GM23338 (cell line): Measurements from ENCODE around the gene CALR3. TPM values are rescaled to one million over a fixed set of nuclear protein-coding genes. Genes with fewer than 3 reads are reported as not detected.

Experiments
- ATAC-seq: fragments of 200-7000 bp; cut with Tn5 transposase; 3 replicates; pipeline ENCODE4 v1.9.1; 2020
- DNase-seq: peaks from one replicate; pipeline ENCODE4 v3.0.0-alpha.2; 2015; ENCODE audit warnings: low spot score
- H2AFZ ChIP-seq: fragments of 200-600 bp; sonication (generic); 2 replicates; pipeline ENCODE4 v1.8.0; 2016; ENCODE audit warnings: antibody characterized with exemption, mild to moderate bottlenecking, moderate library complexity
- H3F3A ChIP-seq: fragments of 200-600 bp; sonication (generic); replicated peaks from 2 replicates; pipeline ENCODE4 v1.8.0; 2017; ENCODE audit warnings: antibody characterized with exemption, mixed run types, low read depth
- H3K27ac ChIP-seq: fragments of 200-600 bp; sonication (generic); 2 replicates; pipeline ENCODE4 v1.6.1; 2016; ENCODE audit warnings: low read depth
- H3K27me3 ChIP-seq: fragments of 200-600 bp; sonication (generic); 2 replicates; pipeline ENCODE4 v1.8.0; 2016; ENCODE audit warnings: mild to moderate bottlenecking, mixed run types, moderate library complexity; ENCODE audit not compliant: insufficient read depth
- H3K36me3 ChIP-seq: fragments of 200-600 bp; sonication (generic); 2 replicates; pipeline ENCODE4 v1.8.0; 2016; ENCODE audit warnings: mild to moderate bottlenecking; ENCODE audit not compliant: insufficient read depth
- H3K4me1 ChIP-seq: fragments of 200-600 bp; sonication (generic); 2 replicates; pipeline ENCODE4 v1.8.0; 2016; ENCODE audit warnings: mild to moderate bottlenecking, moderate library complexity; ENCODE audit not compliant: insufficient read depth
- H3K4me2 ChIP-seq: fragments of 200-600 bp; sonication (generic); 2 replicates; pipeline ENCODE4 v1.7.1; 2017; ENCODE audit warnings: mixed run types
- H3K4me3 ChIP-seq: fragments of 200-600 bp; sonication (generic); 2 replicates; pipeline ENCODE4 v1.6.1; 2016; ENCODE audit warnings: mixed run types
- H3K79me2 ChIP-seq: fragments of 200-600 bp; sonication (generic); replicated peaks from 2 replicates; pipeline ENCODE4 v1.8.0; 2017; ENCODE audit warnings: mild to moderate bottlenecking; ENCODE audit not compliant: insufficient read depth
- H3K9me2 ChIP-seq: fragments of 200-600 bp; sonication (generic); 2 replicates; pipeline ENCODE4 v1.8.0; 2017; ENCODE audit not compliant: insufficient read depth
- H4K20me1 ChIP-seq: fragments of 200-600 bp; sonication (generic); replicated peaks from 2 replicates; pipeline ENCODE4 v1.8.0; 2017; ENCODE audit warnings: mild to moderate bottlenecking; ENCODE audit not compliant: insufficient read depth
- H3K27ac Mint-ChIP-seq: 2 replicates; pipeline ENCODE4 v1.8.0; 2020; ENCODE audit warnings: inconsistent platforms, mild to moderate bottlenecking, moderate library complexity, mixed read lengths
- H3K27me3 Mint-ChIP-seq: 3 replicates; pipeline ENCODE4 v1.8.0; 2022; ENCODE audit warnings: low read depth, mild to moderate bottlenecking, moderate library complexity, mixed read lengths, inconsistent platforms; ENCODE audit not compliant: insufficient read depth, poor library complexity
- H3K36me3 Mint-ChIP-seq: 3 replicates; pipeline ENCODE4 v1.8.0; 2021; ENCODE audit warnings: low read depth, mild to moderate bottlenecking, inconsistent platforms, moderate library complexity, mixed read lengths
- H3K4me1 Mint-ChIP-seq: 3 replicates; pipeline ENCODE4 v1.8.0; 2020; ENCODE audit warnings: mild to moderate bottlenecking, inconsistent platforms, mixed read lengths
- H3K4me3 Mint-ChIP-seq: 3 replicates; pipeline ENCODE4 v1.8.0; 2021; ENCODE audit warnings: moderate library complexity, mild to moderate bottlenecking, inconsistent platforms, mixed read lengths
- H3K9me3 Mint-ChIP-seq: 3 replicates; pipeline ENCODE4 v1.8.0; 2020; ENCODE audit warnings: moderate library complexity, mild to moderate bottlenecking, inconsistent platforms, mixed read lengths
- CREB1 ChIP-seq: fragments of 250-450 bp; sonication (Bioruptor Pico); IDR thresholded peaks from 2 replicates; pipeline ENCODE4 v1.5.0; 2020; ENCODE audit warnings: low read depth, mild to moderate bottlenecking, moderate library complexity
- EZH2phosphoT487 ChIP-seq: fragments of 200-600 bp; sonication (generic); IDR thresholded peaks from one replicate; pipeline ENCODE4 v1.8.1; 2018; ENCODE audit warnings: antibody characterized with exemption; ENCODE audit not compliant: unreplicated experiment
- JUNB ChIP-seq: IDR thresholded peaks from one replicate; pipeline ENCODE4 v1.6.1; 2016; ENCODE audit warnings: antibody characterized with exemption; ENCODE audit not compliant: unreplicated experiment
- NANOG ChIP-seq: IDR thresholded peaks from 2 replicates; pipeline ENCODE4 v1.6.1; 2016; ENCODE audit warnings: antibody characterized with exemption, borderline replicate concordance
- POLR2AphosphoS5 ChIP-seq: IDR thresholded peaks from 2 replicates; pipeline ENCODE4 v1.6.1; 2016; ENCODE audit warnings: antibody characterized with exemption, low read depth
- REST ChIP-seq: IDR thresholded peaks from one replicate; pipeline ENCODE4 v1.6.1; 2018; ENCODE audit warnings: antibody characterized with exemption; ENCODE audit not compliant: unreplicated experiment
- STAT1 ChIP-seq: IDR thresholded peaks from one replicate; pipeline ENCODE4 v1.6.1; 2016; ENCODE audit warnings: antibody characterized with exemption; ENCODE audit not compliant: unreplicated experiment
- ZNF114 ChIP-seq: fragments of 250-450 bp; sonication (Bioruptor Pico); IDR thresholded peaks from 2 replicates; pipeline ENCODE4 v1.5.0; 2020; ENCODE audit warnings: mild to moderate bottlenecking, moderate library complexity
- ZNF331 ChIP-seq: fragments of 250-450 bp; sonication (Bioruptor Pico); IDR thresholded peaks from 2 replicates; pipeline ENCODE4 v1.5.0; 2020; ENCODE audit warnings: low read depth, mild to moderate bottlenecking, moderate library complexity
- polyA plus RNA-seq: library from polyadenylated mRNA; unstranded; fragments of >200 nt; fragmentation: Nextera tagmentation; extraction: Ambion mirVana; gene quantifications from 2 replicates; pipeline ENCODE4 v1.2.1, GENCODE V29; 2016
- total RNA-seq: library from RNA; depleted of rRNA; stranded (reverse); fragments of >200 nt; shearing (Covaris generic); gene quantifications from 2 replicates; pipeline ENCODE4 v1.2.3, GENCODE V29; 2014
- TF ChIP-seq, protein P1 (sequence below): fragments of 250-450 bp; sonication (Bioruptor Pico); IDR thresholded peaks from 2 replicates; pipeline ENCODE4 v1.5.0; 2020; ENCODE audit warnings: mild to moderate bottlenecking, moderate library complexity
- TF ChIP-seq, protein P2 (sequence below): IDR thresholded peaks from 2 replicates; pipeline ENCODE4 v1.6.1; 2016; ENCODE audit warnings: antibody characterized with exemption

The CALR3 gene
- total and polyA plus RNA-seq, 2 experiments from 2014 or later, result 0.42 to 0.66 TPM

DNA sequence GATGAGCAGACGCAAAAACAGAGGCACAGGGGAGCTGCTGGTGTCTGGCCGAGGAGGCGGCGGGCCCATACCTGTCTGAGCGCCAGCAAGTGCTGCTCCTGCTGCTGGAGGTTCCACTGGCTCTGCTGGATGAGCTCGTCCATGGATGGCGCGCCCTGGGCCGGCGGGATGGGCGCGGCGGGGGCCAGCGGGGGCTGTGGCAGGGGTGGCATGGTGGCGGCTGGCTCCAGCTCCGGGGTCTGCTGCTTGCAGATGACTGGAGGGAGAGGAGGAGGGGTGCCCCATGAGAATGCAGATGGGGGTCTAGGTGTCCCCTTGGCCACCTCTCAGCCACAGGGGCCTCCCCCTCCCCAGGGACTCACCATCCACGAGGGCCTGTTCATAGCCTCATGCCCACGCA, 39.4 kb upstream of the CALR3 start:
- peaks cover 35% of the 10 kb centered on the region for H4K20me1 ChIP-seq
- DNase-seq (no peak), ATAC-seq (no peak)
- no peaks in the 10 kb centered on the region for H3F3A ChIP-seq
- 0 out of 3 replicates have a peak, but pooled peaks cover 2% of the 10 kb centered on the region for H3K4me1 Mint-ChIP-seq
- H3K4me2 ChIP-seq, result no peak overlapping the region
- H3K27ac Mint-ChIP-seq, result no peak overlapping the region
- peaks cover 76% of the 10 kb centered on the region for H3K36me3 Mint-ChIP-seq
- peaks cover 47% of the 10 kb centered on the region for H3K79me2 ChIP-seq
- H3K9me2 ChIP-seq, result no peaks in the 10 kb centered on the region
- H3K9me3 Mint-ChIP-seq, result no peaks in the 10 kb centered on the region
- no peaks in the 10 kb centered on the region for H3K27me3 ChIP-seq
- no peak overlapping the region for H2AFZ ChIP-seq
- no peak overlapping the region for H3K27ac ChIP-seq
- H3K27me3 Mint-ChIP-seq, result peaks cover 14% of the 10 kb centered on the region
- H3K4me3 ChIP-seq, result no peak overlapping the region
- H3K36me3 ChIP-seq, result peaks cover 23% of the 10 kb centered on the region; the same call in 1 of the 2 replicates
- no peak overlapping the region for H3K4me3 Mint-ChIP-seq
- no peak for TF ChIP-seq EZH2phosphoT487
- TF ChIP-seq ZNF114, result no peak
- TF ChIP-seq ZNF331 (CRISPR knock-in tag), result no peak
- TF ChIP-seq, protein P1, sequence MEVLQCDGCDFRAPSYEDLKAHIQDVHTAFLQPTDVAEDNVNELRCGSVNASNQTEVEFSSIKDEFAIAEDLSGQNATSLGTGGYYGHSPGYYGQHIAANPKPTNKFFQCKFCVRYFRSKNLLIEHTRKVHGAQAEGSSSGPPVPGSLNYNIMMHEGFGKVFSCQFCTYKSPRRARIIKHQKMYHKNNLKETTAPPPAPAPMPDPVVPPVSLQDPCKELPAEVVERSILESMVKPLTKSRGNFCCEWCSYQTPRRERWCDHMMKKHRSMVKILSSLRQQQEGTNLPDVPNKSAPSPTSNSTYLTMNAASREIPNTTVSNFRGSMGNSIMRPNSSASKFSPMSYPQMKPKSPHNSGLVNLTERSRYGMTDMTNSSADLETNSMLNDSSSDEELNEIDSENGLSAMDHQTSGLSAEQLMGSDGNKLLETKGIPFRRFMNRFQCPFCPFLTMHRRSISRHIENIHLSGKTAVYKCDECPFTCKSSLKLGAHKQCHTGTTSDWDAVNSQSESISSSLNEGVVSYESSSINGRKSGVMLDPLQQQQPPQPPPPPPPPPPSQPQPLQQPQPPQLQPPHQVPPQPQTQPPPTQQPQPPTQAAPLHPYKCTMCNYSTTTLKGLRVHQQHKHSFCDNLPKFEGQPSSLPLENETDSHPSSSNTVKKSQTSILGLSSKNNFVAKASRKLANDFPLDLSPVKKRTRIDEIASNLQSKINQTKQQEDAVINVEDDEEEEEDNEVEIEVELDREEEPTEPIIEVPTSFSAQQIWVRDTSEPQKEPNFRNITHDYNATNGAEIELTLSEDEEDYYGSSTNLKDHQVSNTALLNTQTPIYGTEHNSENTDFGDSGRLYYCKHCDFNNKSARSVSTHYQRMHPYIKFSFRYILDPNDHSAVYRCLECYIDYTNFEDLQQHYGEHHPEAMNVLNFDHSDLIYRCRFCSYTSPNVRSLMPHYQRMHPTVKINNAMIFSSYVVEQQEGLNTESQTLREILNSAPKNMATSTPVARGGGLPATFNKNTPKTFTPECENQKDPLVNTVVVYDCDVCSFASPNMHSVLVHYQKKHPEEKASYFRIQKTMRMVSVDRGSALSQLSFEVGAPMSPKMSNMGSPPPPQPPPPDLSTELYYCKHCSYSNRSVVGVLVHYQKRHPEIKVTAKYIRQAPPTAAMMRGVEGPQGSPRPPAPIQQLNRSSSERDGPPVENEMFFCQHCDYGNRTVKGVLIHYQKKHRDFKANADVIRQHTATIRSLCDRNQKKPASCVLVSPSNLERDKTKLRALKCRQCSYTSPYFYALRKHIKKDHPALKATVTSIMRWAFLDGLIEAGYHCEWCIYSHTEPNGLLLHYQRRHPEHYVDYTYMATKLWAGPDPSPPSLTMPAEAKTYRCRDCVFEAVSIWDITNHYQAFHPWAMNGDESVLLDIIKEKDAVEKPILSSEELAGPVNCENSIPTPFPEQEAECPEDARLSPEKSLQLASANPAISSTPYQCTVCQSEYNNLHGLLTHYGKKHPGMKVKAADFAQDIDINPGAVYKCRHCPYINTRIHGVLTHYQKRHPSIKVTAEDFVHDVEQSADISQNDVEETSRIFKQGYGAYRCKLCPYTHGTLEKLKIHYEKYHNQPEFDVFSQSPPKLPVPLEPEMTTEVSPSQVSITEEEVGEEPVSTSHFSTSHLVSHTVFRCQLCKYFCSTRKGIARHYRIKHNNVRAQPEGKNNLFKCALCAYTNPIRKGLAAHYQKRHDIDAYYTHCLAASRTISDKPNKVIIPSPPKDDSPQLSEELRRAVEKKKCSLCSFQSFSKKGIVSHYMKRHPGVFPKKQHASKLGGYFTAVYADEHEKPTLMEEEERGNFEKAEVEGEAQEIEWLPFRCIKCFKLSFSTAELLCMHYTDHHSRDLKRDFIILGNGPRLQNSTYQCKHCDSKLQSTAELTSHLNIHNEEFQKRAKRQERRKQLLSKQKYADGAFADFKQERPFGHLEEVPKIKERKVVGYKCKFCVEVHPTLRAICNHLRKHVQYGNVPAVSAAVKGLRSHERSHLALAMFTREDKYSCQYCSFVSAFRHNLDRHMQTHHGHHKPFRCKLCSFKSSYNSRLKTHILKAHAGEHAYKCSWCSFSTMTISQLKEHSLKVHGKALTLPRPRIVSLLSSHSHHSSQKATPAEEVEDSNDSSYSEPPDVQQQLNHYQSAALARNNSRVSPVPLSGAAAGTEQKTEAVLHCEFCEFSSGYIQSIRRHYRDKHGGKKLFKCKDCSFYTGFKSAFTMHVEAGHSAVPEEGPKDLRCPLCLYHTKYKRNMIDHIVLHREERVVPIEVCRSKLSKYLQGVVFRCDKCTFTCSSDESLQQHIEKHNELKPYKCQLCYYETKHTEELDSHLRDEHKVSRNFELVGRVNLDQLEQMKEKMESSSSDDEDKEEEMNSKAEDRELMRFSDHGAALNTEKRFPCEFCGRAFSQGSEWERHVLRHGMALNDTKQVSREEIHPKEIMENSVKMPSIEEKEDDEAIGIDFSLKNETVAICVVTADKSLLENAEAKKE (CRISPR knock-in tag), result no peak
- TF ChIP-seq REST, result no peak
- TF ChIP-seq, protein P2, sequence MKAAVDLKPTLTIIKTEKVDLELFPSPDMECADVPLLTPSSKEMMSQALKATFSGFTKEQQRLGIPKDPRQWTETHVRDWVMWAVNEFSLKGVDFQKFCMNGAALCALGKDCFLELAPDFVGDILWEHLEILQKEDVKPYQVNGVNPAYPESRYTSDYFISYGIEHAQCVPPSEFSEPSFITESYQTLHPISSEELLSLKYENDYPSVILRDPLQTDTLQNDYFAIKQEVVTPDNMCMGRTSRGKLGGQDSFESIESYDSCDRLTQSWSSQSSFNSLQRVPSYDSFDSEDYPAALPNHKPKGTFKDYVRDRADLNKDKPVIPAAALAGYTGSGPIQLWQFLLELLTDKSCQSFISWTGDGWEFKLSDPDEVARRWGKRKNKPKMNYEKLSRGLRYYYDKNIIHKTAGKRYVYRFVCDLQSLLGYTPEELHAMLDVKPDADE, result no peak
- no peak for TF ChIP-seq JUNB
- no peak for TF ChIP-seq NANOG
- TF ChIP-seq POLR2AphosphoS5, result no peak
- no peak for TF ChIP-seq STAT1
- no peak for TF ChIP-seq CREB1 (CRISPR knock-in tag)
- H3K4me1 ChIP-seq, result no peaks in the 10 kb centered on the region
